NCI-H345 treated with DMSO at 0.1 percent for 48 hours (cell line): Measurements from ENCODE around the gene TYW5.

Source experiments
- DNase-seq: peaks from one replicate; lab custom pipeline; 2025; ENCODE audit not compliant: unreplicated experiment; lab: John Stamatoyannopoulos, UW

TYW5 gene, protein sequence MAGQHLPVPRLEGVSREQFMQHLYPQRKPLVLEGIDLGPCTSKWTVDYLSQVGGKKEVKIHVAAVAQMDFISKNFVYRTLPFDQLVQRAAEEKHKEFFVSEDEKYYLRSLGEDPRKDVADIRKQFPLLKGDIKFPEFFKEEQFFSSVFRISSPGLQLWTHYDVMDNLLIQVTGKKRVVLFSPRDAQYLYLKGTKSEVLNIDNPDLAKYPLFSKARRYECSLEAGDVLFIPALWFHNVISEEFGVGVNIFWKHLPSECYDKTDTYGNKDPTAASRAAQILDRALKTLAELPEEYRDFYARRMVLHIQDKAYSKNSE

DNA sequence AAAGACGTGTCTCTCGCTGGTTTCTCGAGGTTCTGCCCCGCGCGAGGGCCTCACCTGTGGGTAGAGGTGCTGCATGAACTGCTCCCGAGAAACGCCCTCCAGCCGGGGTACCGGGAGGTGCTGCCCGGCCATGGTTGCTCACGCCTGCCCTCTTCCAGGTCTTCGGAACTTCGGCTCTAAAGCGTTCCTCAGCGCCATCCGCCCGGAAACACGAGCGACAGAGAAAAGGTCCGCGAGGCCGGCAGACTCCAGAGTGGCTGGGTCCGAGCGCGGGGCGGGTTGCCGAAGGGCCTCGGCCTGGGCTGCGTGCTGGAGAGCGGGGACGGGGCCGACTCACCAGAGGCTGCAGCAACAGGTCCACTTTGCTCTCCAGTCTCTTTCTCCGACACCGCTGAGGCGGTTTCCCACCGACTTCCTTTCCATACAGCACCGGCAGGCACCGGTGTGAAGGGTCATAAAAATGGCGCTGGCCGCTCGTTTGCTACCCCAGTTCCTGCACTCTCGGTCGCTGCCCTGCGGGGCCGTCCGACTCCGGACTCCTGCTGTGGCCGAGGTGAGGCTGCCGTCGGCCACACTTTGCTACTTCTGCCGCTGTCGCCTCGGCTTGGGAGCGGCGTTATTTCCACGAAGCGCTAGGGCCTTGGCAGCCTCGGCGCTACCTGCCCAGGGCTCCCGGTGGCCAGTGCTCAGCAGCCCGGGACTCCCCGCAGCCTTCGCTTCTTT, at the start of gene TYW5, which contains the start of gene MAIP1:
TSS of gene TYW5 (minus strand) at position 153 of the 723 bp plus-strand sequence. CDS start at position 132, 21 bp downstream.
TSS of gene MAIP1 (plus strand) at position 244 of the 723 bp plus-strand sequence. CDS start at position 461, 217 bp downstream.
- DNase-seq: peak; percentile 86

DNA sequence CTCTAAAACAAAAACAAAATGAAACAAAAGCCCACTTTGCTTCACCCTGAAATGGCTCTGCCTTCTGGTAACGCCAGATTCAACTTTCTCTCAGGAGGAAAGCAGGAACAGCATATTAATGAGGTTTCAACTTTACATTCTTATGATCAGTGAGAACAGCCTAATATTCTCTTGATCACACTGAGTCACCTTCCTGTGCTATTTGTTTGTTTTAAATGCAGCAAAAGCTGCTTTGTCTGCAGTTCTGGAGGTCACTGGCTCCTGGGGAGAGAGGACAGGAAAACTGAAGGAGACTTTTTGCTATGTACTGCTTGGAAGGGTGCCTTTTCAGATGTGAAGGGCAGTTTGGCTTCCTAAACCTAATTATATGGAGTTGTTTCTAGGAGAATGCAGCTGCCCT, 48.2 kb upstream of the TYW5 start:
- no peak for DNase-seq

DNA sequence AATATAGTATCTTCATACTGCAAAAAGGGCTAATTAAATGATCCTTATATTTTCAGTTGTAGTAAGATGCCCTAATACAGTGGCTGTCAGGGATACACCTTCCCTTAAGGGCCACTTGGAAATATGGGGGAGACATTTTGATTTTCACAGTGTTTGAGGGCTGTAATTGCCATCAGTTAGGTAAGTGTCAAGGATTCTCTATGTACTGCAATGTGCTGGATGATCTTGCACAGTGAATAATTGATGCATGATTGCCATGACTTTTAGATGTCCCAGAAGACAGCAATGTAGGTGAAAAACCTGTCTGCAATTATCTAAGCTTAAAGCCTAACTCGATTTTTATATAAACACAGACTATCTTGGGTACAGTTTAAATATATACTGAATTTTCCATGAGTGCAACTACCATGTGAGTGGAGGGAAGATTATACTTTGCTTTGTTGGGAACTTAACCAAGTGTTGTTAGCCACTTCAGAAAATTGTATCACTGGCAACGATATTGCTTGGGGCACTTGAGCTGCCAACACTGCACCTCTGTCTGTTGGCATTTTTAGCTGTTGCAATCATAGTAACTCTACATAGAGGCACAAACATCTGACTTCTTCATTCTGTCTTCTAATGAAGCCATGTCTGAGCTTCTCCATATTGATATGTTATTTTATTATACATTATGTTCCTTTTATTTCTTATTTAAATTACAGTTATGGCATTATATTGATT, 45.3 kb upstream of the TYW5 start:
- no peak for DNase-seq

DNA sequence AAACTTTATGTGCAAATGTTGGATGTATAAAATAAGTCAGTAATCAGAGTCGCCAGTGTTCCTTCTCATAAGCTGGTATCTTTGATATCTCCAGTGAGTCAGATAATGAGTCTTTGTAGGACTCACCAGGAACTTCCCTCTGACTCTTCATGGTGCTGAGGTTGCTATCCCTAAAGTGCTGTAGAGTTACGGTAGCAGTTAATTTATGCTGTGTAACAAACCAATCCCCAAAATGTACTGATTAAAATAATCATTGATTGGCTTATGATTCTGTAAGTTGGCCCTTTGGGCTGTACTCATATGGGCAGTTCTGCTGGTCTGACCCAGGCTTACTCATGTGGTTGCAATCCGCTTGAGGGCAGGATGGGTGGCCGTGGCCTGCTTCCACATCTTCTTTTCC, 43.9 kb upstream of the TYW5 start:
- DNase-seq: no peak

DNA sequence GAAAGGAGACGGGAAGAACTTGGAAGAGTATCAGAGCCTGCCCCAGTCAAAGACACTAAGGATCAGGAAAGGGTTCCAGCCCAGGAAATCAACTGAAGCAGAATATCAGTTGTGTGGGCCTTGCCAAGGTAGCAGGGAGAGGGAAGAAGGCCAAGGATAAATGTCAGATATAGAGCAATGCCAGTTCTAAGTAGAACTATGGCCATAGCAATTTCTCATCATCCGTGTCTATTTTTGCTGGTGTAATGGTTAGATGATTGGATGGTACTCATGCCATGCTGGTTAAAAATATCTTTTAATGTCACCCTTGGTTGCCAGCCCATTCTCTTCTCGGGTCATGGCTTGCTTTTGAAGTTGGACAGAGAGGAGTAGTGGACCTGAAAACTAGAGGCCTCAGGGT, 42.0 kb upstream of the TYW5 start:
- DNase-seq: no peak

DNA sequence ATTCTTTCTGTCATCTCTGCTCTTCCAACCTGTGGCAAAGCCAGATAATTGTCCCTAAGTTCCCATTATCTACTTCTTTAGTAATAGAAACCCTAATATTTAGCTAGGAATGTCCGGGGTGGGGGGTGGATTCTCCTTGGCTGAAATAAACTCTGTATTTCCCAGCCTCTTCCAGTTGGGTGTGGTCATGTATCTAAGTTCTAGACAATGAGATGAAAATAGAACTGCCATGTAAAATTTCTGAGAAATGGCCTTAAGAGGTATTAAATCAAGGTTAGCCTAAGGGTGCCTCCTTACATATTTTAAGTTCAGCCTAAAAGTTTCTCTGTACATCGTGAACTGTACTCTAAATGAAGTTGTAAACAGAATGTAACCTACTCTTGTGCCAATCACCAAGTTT, 39.6 kb upstream of the TYW5 start:
- DNase-seq: no peak

DNA sequence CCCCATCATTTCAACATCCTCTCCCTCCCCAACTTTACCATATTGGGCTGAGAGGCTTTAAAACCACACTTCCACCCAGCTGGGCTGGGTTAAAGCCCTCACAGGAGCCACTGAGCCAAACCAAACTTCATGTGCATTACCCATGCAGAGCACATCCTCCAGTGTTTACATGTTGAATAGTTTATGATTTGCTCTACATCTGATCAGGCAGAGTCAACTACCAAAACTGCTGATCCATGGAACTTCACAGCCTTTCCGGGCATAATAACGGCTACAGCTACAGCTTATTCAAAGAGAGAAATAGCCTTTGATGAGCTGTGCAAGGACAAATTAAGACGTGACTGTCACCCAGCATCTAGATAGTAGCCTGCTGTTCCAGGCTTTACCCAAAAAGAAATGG, 39.1 kb upstream of the TYW5 start:
- no peak for DNase-seq

DNA sequence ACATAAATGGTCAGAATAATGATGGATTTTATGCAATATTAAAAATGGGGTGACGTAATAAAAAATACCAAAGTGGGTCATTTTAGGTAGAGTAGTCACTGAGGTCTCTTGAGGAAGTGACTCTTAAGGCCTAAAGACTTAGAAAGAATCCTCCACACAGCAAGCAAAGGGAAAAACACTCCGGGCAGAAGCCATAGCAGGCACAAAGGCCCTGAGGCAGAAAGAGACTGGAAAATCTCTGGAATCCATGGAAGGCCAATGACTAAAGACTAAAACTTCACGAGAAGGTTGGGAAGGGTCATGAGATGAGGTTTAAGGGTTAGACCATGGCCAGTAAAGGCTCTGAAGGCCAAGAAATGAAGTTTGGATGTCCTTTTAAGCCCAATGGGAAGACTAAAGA, 37.0 kb upstream of the TYW5 start:
- no peak for DNase-seq

DNA sequence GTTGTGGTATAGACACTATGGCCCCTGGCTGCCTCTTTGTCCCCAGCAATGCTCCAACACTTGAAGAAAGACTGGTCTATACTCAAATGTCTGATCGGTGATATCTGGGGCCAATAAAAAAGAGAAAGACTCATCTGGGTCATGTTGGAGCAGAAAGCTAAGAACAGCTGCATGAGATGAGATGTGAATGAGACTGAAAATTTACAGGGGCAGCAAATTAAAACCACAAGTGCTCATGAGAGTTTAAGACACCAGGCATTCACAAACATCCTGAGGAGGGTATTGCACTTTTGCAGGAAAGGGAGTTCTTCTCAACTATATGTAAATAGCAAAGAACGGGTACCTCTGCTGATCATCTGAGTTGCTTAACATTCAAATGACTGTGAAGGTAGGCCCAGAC, 36.4 kb upstream of the TYW5 start:
- DNase-seq: no peak

DNA sequence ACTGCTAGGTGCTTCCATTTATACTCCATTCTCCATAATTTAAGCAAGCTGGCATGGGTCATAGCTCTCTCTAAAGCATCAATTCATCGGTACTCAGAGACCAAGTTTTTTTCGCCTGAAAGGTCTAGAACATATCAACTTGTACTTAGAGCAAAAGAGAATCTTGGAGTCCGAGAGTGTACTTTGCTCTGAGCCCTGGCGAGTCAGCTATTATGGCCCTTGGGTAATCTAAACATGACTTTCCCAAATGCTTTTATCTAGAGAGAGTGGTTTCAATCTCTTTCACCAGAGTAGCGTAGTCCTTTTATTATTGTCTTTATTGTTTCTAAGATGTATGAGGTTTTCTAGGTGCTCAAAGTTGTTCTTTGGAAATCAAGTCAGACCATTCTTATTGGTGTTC, 34.5 kb upstream of the TYW5 start:
- DNase-seq: no peak

DNA sequence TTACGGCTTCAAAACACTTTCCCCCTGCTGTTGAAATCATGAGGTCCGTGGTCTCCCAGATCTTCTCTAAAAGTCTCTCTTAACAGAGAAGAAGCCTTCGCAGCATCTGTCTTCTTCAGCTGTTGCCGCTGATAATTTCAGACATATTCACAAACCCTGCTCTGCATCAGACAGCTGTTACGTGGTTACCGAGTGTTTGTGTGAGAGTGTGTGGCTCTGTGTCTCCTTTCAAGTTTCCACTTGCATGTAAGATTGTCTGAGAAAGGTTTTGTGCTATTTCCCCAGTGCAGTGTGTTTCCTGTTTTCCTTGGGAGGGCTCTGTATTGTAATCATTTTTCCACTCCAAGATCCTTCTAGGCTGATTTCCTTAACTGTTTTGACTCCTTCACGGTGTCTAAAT, 32.9 kb upstream of the TYW5 start:
- DNase-seq: no peak

DNA sequence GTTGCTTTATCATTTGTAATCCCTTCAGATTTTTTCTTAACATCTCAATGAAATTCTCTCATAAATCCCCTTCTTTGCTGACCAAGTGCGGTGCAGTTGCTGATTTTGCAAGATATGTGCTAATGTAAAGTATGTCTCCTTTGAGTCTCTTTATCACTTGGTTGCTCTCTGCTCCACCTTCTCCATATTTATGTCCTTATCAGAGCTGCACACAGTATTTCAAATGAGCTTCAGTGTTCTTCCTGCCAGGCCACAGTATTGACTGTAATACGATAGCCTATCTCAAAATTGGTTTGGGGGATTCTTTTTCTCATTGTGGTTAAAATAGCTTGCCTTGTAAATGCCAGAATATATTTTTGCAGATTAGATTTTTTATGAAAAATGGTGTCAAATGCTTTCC, 32.3 kb upstream of the TYW5 start:
- no peak for DNase-seq

DNA sequence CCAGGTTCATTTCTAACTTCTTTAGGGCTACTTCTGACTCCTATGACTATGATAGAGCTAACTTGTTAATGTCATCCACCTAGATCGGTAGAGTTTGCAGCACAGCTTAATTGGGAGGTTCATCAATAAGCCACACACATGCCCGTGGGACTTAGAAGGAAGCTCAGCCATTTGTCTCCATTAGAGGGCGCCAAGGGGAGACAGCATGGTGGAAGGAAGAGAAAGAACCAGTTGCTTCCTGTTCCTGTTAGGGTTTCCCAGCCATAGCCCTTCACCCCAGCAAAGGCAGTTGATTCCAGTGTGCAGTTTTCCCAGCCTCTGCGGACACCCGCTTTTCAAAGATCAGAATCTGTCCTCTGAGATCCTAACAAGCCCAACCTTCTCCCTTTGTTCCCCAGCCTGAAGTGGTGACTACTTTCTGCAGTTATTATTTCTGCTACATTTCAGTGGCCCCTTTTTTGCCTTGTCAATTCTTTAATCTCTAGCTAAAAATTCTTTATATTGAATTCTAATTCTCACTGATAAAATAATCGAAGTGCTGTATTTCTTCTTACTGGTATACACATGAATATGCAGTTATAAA, 30.4 kb upstream of the TYW5 start:
- DNase-seq: peak; percentile 15

DNA sequence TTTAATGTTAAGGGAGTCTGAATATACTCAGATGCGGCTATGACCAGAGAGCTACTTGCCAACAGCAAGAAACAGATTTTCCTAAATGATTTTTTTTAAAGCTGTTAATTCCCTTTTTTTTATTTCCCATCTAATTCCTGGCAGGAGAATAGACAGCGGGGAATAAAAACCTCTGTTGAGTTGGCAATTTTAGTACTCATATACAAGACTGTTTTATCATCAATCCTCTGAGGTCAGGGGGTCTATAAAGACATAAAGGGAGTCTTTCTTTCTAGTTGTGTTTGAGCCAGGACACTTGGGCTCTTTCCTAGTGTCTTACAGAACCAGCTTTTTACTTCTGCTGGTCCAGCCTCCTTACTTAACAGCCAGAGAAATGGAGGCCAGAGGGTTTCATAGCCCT, 29.5 kb upstream of the TYW5 start:
- DNase-seq: no peak

DNA sequence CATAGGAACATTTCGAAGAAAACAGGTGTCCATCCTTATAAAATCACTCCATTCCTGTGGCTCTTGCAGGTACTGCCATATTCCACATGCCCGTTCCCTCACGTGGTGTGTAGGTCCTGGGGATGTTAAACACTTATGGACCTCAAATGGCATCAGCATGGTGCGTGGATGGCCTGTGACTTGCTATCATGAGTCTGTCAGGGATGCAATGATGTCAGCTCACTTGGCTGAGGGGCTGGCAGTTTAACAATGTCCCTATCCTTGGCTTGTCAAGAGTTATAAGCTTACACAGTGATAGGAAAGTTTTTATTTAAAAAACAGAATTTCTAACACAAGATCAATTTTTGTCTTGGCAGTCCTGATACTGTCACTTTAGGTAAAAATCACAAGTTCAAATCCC, 28.9 kb upstream of the TYW5 start:
- DNase-seq: no peak

DNA sequence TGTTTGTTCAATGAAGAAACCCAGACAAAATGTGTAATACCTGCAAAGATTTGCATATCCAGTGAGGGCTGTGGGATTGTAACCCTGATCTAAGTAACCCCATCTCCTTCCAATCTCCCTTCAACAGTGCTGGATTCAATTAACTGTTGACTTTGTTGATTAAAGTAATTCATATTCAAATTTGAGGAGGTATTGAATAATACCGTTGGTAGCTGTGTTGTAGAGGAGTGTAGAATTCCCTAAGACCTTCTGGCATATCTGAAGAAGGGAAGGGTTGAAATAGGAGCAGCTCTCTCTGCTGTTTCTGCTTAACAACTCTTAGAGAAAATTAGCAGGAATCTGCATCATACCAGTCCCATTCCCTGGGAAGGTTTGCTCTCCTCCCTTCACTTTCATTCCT, 28.2 kb upstream of the TYW5 start:
- no peak for DNase-seq

DNA sequence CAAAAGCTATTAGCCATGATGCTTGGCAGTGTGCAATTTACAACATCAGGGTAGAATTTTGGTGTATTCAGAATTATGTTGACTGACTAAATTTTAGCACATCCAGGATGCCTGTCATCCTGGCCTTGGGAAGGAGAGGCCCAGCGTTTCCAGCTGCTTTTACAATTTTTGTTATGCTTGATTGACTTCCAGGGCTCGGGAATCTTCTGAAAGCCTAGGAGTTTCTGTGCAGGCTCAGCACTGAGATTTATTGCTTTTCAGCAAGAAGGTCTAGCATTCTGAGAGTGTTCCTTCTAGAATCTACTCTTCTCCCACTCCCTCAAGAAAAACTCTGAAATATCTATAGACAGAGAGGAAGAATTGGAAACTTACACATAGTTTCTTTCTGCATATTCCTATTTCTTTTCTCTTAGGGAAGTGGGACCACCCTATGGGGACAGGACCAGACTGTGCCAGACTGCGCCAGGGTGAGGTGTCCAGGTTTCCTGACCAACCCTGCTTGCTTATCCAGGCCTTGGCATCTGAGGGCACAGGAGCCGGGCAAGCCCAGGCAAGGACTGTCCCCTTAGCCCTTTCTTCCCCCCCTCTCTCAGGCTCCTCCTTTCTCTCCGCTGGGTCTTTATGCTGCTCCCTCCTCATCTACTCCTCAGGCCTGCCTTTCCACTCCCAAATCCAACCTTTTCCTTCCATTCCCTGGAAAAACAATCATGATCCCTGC, 27.0 kb upstream of the TYW5 start:
- no peak for DNase-seq

DNA sequence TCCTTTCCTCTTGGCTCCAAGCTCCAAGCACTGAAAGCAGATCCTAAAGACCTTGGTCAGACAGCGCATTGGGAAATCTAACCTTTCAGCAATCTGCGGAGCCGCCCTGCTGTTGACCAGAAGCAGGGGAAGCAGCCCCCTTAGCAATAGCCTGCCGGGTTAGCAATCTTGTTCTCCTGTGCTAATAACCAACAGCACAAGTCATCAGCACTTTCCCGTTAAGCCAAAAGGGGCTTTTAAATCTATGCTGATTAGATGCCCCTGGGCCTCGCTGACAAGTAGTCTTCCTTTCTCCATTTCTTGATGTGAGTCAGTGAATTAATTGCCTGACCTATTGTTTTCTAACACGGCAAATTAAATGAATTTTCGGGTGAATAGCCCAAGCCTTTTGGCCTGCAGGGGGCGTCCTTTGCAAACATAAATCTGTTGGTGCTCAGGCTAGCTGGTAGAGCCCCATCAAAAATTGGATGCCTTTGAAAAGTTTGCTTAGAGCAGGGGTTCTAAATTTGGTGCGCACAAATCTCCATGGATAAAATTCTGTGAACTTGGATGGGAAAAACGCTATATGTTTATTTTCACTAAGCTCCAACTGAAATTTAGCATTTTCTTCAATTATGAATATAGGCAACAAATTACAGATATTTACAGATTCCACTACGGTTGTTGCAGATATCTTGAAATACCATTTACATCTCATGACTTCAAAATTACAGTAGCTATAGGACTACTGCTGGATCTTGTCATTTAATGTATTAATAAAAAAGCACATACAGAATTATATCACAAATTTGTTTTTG, 24.7 kb upstream of the TYW5 start:
- peak; percentile 39 for DNase-seq

DNA sequence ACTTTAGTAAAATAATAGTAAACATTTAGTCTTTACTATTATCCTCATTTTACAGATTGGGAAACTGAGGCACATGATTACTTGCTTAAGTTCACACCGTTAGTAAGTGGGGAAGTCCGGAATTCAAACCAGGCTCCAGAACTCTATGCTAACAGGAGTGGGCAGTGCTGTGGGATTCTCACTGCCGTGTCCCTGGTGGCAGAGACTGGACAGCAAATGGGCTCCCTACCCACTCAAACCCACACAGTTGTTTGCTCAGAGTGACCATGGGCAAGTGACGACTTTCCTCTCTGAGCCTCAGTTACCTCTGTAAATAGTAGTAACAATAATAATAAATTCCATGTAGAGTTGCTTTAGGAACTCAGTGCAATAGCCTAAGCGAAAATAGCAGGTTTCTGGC, 24.1 kb upstream of the TYW5 start:
- DNase-seq: no peak

DNA sequence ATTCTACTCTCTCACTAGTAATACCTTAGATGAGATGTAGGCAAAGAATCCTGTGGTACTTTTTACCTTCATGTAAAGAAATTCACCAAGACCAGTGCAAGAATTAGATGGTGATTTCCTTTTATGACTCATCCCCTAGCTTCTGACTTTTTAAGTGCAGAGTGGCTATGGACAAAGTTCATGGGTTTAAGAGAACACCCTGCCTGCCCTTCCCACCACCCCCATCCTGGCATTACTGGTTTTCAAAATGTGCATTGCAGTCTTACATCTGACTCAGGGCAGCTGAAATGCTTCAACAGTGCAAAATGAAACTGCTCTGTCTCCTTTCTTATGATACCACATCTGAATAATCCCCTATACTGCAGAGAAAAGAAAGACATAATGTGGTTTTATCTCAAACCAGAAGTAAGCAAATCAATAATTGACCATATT, 22.7 kb upstream of the TYW5 start:
- no peak for DNase-seq
